Measurements from ENCODE around the gene ARID1B. TPM values are rescaled to one million over a fixed set of nuclear protein-coding genes. Genes with fewer than 3 reads are reported as not detected.

The ARID1B gene
- total and polyA plus RNA-seq, 9 of the 15 experiments (the other 6 are each of a cell fraction or from before 2014, with no cell fraction given) = 12.5 to 50.5 (median 25.8) TPM

- Histone ChIP-seq H3K27ac (ENCODE audit: extremely low read depth, low read depth, low read length) (no peak overlapping the region), H2AFZ (ENCODE audit: low read depth, low read length) (no peak overlapping the region), H3K79me2 (ENCODE audit: control insufficient read depth, insufficient read depth, low read length) (no peaks in the 10 kb centered on the region), H3K4me3 (no peak overlapping the region), H3K9me3 (replicated peaks; ENCODE audit: control insufficient read depth, insufficient read depth, low read depth, low read length) (no peaks in the 10 kb centered on the region), H3K9ac (ENCODE audit: insufficient read depth in 1 of 2, low read depth in 2 of 2, low read length in 2 of 2) (no peak overlapping the region), H4K20me1 (replicated peaks; ENCODE audit: control insufficient read depth, insufficient read depth, low read length) (no peaks in the 10 kb centered on the region), H3K36me3 (ENCODE audit: control insufficient read depth, insufficient read depth, low read length) (no peaks in the 10 kb centered on the region; the same call in 2 of the 3 replicates), H3K9me1 (ENCODE audit: control insufficient read depth, insufficient read depth, low read length) (no peaks in the 10 kb centered on the region), H3K4me1 (replicated peaks in 1 of 2; ENCODE audit: control insufficient read depth in 2 of 2, insufficient read depth in 2 of 2, low read length in 2 of 2) (no peaks in the 10 kb centered on the region), H3K4me2 (ENCODE audit: insufficient read depth, low read length) (no peak overlapping the region), H3K27me3 (ENCODE audit: control insufficient read depth in 2 of 2, insufficient read depth in 2 of 2, low read length in 2 of 2) (no peaks in the 10 kb centered on the region; a peak in 1 of 5 replicates)
- DNase-seq (ENCODE audit: extremely low read depth in 1 of 4, low spot score in 3 of 4) (no peak), FAIRE-seq (no peak), ATAC-seq (no peak)
- in situ Hi-C loops (cut with MboI) = loop anchor here (25.0 kb wide), 1 partner anchor 1862 kb away; the partner anchor contains the start of gene TFB1M
- intact Hi-C loops (cut with micrococcal nuclease) = no loop called here
- CTCF ChIA-PET (ENCODE audit: low intra/inter-chr PET ratio) = no interaction called here
- TF ChIP-seq EGR1 (conservative IDR thresholded peaks at IDR 0.05) = no peak
- no peak for TF ChIP-seq TCF15 (CRISPR knock-in tag; IDR thresholded peaks at IDR 0.05)
- no peak for TF ChIP-seq MNT (conservative IDR thresholded peaks at IDR 0.05)
- TF ChIP-seq ZNF764 (CRISPR knock-in tag; IDR thresholded peaks at IDR 0.05; ENCODE audit: low read depth) = no peak
- TF ChIP-seq GATA2 (CRISPR knock-in tag; IDR thresholded peaks at IDR 0.05) = no peak
- no peak for TF ChIP-seq BRCA1 (IDR thresholded peaks at IDR 0.05)
- no peak for TF ChIP-seq BRCA1 (CRISPR knock-in tag; IDR thresholded peaks at IDR 0.05)
- TF ChIP-seq ZFPM2 (CRISPR knock-in tag; IDR thresholded peaks at IDR 0.05) = no peak
- TF ChIP-seq ETV6 (IDR thresholded peaks at IDR 0.05; ENCODE audit: borderline replicate concordance in 1 of 2, low read depth in 2 of 2, low read length in 1 of 2) = no peak
- TF ChIP-seq ETV6 (CRISPR knock-in tag; IDR thresholded peaks at IDR 0.05; ENCODE audit: borderline replicate concordance) = no peak
- POLR2A ChIA-PET = interaction anchor here (0.6 to 1.1 kb wide), 3 partner anchors 72 to 309 kb away, joined by 3 to 4 read pairs (median 3); no protein-coding TSS in a partner anchor
- BruUV-seq (replicated peaks) = no TSS peak
These were observed 397.6 kb downstream of the ARID1B start for GRCh38 chr6:157174731-157175130.
